Activated T-cell treated with anti-CD3 and anti-CD28 coated beads for 24 hours (primary cell): ENCODE data around the gene RIPOR2.
A peak's percentile ranks its signal among the peaks of the same experiment; 100 is the strongest.

ENCODE experiments used
- DNase-seq: peaks from one replicate; pipeline ENCODE4 v3.0.0-alpha.2; 2020; ENCODE audit warnings: low read depth

The RIPOR2 gene

GRCh38 chr6:24876499-24877465, 59.0 kb downstream of the RIPOR2 start:
- no peak for DNase-seq

DNA sequence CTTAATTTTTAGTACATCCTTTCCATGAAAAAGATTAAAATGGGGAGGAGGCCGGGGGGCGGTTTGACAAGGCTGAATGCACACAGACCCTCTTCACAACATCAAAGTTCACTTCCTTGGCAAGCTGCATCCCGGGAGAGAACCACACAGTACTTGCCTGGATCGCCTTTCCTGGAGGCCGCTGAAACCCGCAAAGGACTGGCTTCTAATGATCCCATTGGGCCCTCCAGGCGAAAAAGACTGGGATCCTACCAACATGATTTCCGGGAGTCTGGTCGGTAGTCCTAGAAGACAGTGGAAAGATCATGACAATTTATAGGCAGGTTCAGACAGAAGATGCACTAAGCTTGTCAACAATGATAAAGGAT, 60.2 kb downstream of the RIPOR2 start:
- DNase-seq = no peak

GRCh38 chr6:24874776-24875533, 60.8 kb downstream of the RIPOR2 start:
- DNase-seq = no peak

DNA sequence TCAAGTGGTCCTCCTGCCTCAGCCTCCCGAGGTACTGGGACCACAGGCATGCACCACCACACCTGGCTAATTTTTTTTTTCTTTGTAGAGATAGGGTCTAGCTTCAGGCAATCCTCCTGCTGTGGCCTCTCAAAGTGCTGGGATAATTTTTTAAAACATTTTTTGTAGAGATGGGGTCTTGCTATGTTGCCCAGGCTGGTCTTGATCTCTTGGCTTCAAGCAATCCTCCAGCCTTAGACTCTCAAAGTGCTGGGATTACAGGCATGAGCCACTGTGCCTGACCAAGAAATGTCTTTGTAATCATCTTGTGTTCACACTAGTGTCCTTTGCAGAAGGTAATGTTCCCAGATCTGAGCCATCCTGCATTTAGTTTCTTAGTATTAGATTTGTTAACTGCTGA, 61.6 kb downstream of the RIPOR2 start:
- no peak for DNase-seq

DNA sequence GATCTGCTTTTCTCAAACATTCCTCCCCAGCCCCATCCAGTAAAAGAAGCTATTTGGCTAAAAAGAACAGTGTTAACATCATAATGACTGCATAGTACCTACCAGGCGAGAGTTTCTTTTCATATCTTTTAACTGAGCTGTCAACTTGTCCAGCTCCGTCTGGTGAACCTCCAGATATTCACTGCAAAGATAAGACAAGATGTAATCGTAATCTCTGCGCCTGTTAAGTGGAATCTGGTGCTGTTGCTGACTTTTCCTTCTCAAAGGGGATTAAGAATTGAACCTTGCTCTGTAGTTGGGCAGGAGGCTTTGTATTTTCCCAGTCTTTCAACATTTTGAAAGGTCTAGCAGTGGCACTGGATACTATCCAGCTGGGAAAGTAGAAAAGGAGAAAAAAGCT, 63.0 kb downstream of the RIPOR2 start:
- no peak for DNase-seq

DNA sequence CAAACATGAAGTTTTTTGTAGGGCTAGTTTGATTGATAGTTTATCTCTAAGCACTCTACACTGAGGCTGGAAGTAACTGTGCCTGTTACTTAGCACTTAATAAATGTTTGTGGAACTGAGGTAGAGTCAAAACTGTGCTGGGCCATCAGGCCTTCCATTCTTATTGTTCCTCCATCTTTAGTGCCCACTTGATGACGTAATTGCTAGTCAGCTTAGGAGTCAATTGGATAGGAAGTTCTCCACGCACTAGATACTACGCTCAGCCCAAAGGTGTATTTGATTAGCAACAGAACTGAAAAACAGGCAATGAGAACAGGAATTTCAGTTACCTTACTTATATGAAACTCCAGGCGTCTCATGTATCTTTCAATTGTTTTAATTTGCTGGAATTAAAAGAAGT, 67.0 kb downstream of the RIPOR2 start:
- DNase-seq = no peak

DNA sequence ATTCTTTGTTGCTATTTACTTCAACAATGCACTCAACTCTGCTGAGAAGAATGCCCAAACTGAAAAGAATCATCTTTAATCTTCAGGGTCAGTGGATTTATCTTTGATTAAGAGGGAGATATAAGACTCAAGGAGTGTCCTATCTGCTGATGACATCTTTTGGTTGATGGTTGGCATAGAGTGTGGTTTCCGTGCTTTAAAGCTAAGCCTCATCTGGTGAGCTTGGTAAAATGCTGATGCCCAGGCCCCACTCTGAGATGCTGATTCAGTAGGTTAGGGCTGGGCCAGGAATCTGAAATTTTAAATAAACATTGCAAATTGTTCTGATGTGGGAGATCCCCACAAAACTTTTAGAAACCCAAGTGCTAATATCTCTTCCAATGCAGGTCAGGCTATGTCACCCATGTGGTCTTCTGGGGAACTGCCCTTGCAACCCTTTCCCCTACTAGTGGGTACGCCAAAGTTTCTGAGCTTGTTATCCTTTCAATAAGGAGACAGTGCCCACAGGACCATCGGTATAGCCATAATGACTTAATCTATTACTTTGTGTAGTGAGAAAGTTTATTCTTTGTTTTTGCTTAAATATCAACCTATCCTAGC, 68.6 kb downstream of the RIPOR2 start:
- no peak for DNase-seq

DNA sequence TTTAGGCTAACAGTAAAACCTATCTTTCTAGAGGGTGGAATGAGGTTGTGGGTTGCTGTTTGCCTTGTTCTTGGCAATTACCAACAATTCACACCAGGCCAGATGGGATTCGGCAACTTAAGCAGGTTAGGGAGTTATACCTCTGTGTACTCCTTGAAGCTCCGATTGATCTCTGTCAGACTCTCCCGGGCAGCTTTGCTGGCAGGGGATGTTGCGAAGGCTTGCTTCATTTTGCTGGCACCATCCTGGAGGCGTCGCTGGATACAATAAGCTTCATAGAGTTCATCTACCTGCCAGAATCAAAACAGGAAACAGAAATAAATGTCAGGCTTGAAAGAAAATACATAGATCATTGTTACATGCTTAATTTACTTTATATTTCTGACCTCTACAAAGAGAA, 70.6 kb downstream of the RIPOR2 start:
- DNase-seq = no peak

DNA sequence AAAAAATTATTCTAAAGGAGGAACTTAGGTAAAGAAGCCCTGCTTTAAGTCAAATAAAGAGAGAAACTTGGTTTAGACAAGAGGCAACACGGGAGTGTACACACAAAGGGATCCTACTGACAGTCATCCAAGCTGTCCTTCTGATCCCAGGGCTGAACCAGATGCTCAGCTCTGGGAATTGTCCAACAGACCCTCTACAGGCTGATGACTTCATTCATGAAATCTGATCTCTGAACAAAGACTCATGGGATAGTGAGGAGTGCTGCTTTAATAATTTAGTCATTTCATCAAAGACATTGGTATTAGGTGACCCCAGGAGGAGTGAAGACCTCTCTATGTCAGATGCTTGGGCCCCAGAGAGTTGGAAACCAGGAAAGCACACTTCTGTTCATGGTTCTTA, 71.4 kb downstream of the RIPOR2 start:
- DNase-seq = no peak

- DNase-seq = no peak
Measured at GRCh38 chr6:24861934-24862333, 73.8 kb downstream of the RIPOR2 start.

DNA sequence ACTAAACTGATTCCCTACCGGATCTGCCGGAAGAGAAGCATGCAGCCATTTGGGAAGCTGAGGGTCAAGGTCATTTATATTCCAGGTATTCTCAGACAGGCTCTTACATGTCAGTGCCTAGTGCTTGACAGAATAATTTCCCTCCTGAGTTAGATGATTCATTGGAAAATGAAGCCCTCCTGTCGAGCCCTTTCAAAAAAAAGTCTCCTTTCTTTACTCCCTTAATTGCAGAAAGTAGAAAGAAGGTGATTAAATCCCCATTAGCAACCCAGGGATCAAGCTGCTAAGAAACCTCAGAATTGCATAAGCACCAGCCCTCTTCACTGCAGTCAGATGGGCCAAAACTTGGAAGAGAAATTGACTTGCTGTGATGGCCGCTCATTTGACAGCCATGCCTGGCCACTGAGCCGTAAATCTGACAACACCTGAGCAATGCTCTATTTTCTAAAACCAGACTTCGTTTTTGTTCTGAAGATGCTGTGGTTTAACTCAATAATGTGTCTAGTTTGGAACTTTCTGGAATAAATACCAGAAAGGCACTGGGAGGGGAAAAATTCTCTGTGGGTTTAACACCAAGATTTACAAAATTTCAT, 76.1 kb downstream of the RIPOR2 start:
- no peak for DNase-seq

DNA sequence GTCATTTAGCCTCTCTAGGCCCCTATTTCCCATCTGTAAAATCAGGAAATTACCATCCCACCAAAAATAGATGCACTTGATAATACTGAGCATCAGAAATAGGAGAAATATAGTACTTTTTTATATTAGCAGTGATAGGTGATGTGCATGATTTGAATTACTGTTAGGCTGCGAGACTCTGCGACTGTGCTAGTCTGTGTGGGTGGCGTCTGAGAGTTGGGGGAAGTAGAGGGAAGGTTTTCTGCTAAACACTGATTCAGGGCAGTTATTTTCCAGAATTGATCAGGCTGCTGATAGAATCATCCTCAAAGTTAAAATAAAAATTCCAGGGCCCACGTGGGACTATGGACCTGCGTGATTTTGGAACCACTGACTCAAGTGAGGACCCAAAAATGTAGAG, 76.6 kb downstream of the RIPOR2 start:
- no peak for DNase-seq

GRCh38 chr6:24858177-24858653, 77.5 kb downstream of the RIPOR2 start:
- no peak for DNase-seq

DNA sequence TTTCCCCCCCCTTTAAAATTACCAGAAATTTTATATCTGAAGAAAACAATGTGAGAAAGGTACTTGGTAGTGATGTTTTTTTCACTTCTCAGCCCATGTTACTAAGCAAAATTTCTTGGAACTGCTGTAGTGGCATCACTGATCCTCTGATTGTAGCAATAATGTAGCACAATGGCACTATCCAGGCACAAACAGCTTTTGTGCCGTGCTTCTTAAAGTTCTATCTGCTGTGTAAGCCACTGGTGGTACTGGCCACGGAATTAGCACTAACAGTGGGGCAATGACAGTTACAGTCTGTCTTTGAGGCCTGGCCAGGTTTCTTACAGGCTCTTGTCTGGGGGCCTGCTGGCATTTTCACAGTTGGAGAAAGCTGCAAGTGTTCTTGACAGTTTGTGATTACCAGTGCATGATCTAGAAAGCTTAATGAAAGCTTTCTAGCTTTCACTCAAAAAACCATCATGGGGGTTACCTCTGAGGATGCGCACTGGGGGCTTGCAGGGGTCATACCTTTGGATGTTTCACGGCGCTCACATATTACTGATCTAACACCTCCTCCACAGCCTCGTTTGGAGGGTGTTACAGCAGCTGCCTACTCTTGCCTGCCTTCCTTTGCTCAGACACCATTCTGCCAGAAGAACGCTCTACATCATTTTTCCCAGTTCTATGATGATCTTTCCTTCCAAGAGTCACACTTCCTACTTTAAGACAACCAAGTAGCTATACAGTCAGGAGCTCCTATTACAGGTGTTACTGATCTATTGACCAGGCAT, 78.7 kb downstream of the RIPOR2 start:
- no peak for DNase-seq

GRCh38 chr6:24856246-24856599, 79.5 kb downstream of the RIPOR2 start:
- no peak for DNase-seq

DNA sequence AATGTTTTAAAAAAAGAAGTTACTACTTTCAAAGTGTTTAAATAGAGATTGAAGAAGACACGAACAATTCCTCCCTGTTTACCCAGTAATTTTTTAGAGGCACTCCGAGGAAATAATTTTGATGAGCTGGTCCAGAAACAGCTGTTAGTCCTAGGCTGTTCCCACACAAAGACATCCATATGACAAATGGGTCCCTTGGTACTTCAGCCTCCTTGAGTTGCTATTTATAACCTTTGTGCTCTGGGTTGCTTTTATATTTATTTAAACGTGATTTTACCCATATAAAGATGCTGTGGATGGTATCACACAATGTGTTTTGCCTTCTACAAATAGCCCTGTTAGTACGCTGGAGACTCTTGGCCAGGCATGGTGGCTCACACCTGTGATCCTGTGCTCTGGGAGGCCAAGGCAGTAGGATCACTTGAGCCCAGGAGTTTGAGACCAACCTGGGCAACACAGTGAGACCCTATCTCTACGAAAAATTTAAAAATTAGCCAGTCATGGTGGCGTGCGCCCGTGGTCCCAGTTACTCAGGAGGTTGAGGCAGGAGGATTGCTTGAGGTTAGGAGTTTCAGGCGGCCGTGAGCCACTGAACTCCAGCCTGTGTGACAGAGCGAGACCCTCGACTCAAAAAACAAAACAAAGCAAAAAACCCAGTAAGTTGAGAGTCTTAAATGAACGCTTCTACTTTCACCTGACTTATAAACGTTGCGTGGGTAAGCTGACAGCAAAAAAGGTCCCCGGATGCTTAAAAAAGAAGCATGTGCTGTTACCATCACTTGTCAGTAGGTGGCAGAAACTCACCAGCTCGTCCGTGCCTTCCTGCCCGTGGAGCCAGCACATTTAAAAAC, 80.1 kb downstream of the RIPOR2 start:
- peak; percentile 71 for DNase-seq

GRCh38 chr6:24854077-24854666, 81.6 kb downstream of the RIPOR2 start:
- no peak for DNase-seq

DNA sequence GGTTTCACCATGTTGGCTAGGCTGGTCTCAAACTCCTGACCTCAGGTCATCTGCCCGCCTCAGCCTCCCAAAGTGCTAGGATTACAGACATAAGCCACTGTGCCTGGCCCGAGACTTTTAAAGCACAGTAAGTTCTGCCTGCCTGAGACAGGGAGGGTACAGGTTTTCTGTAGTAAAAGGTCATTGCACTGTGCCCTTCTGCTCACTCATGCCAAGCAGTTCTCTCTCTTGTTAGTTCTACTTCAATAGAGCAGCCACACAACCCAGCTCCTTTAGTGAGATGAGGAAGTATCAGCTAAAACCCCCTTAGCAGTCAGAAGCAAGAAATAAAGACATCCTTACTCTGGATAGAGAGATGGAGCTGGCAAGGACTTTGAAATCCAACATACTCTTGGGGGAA, 84.7 kb downstream of the RIPOR2 start:
- no peak for DNase-seq

- DNase-seq = no peak
Measured at GRCh38 chr6:24849713-24850112, 86.0 kb downstream of the RIPOR2 start.

- no peak for DNase-seq
Measured at GRCh38 chr6:24848461-24848860, 87.3 kb downstream of the RIPOR2 start.
